Measurements from ENCODE around the gene PTGES3L. TPM values are rescaled to one million over a fixed set of nuclear protein-coding genes. Genes with fewer than 3 reads are reported as not detected.
A peak's percentile ranks its signal among the peaks of the same experiment; 100 is the strongest.
"Not testable (repeated sequence)": the region's sequence is repeated elsewhere in the genome, so short reads cannot be mapped to it uniquely, and the experiment has no call there.

Gene PTGES3L
- total RNA-seq, 1 donor = 0.31 TPM

- H3K4me1 ChIP-seq (ENCODE audit: insufficient read depth, low read length) = peaks cover 47% of the 10 kb centered on the region
- H3K9me3 ChIP-seq (ENCODE audit: low read depth, low read length) = no peaks in the 10 kb centered on the region
- no peaks in the 10 kb centered on the region for H3K27me3 ChIP-seq (ENCODE audit: insufficient read depth, low read length)
- peak within 1 kb of the TSS; percentile 97 for H3K4me3 ChIP-seq (ENCODE audit: low read length)
Measured at GRCh38 chr17:42997984-42998938, 18.4 kb upstream of the PTGES3L start, which contains the start of gene RPL27. Gene RPL27, plus strand, starts transcription at chr17:42998419. Its CDS starts 332 bp downstream, at chr17:42998751.

GRCh38 chr17:42997390-42997983, 17.6 kb upstream of the PTGES3L start:
- no peaks in the 10 kb centered on the region for H3K9me3 ChIP-seq (ENCODE audit: low read depth, low read length)
- H3K4me3 ChIP-seq (ENCODE audit: low read length) = peak overlapping the region; percentile 97
- H3K4me1 ChIP-seq (ENCODE audit: insufficient read depth, low read length) = peaks cover 45% of the 10 kb centered on the region
- no peaks in the 10 kb centered on the region for H3K27me3 ChIP-seq (ENCODE audit: insufficient read depth, low read length)

- not testable (repeated sequence) for H3K9me3 ChIP-seq (ENCODE audit: low read depth, low read length); H3K27me3 ChIP-seq (ENCODE audit: insufficient read depth, low read length); H3K4me3 ChIP-seq (ENCODE audit: low read length)
Measured at GRCh38 chr17:42993913-42994312, 14.0 kb upstream of the PTGES3L start.

GRCh38 chr17:42992872-42993271, 13.0 kb upstream of the PTGES3L start:
- peaks cover 7% of the 10 kb centered on the region for H3K4me1 ChIP-seq (ENCODE audit: insufficient read depth, low read length)
- H3K27me3 ChIP-seq (ENCODE audit: insufficient read depth, low read length) = no peaks in the 10 kb centered on the region
- no peaks in the 10 kb centered on the region for H3K9me3 ChIP-seq (ENCODE audit: low read depth, low read length)
- no peak overlapping the region for H3K4me3 ChIP-seq (ENCODE audit: low read length)

More at GRCh38 chr17:42993913-42994312, 14.0 kb upstream of the PTGES3L start:
- peaks cover 11% of the 10 kb centered on the region for H3K4me1 ChIP-seq (ENCODE audit: insufficient read depth, low read length)

GRCh38 chr17:42991471-42991870, 11.6 kb upstream of the PTGES3L start:
- no peak overlapping the region for H3K4me3 ChIP-seq (ENCODE audit: low read length)
- peaks cover 6% of the 10 kb centered on the region for H3K4me1 ChIP-seq (ENCODE audit: insufficient read depth, low read length)
- no peaks in the 10 kb centered on the region for H3K9me3 ChIP-seq (ENCODE audit: low read depth, low read length)
- no peaks in the 10 kb centered on the region for H3K27me3 ChIP-seq (ENCODE audit: insufficient read depth, low read length)

- Histone ChIP-seq H3K4me3 (ENCODE audit: low read length) (no peak overlapping the region), H3K9me3 (ENCODE audit: low read depth, low read length) (no peaks in the 10 kb centered on the region), H3K4me1 (ENCODE audit: insufficient read depth, low read length) (peaks cover 19% of the 10 kb centered on the region), H3K27me3 (ENCODE audit: insufficient read depth, low read length) (no peaks in the 10 kb centered on the region)
Measured at GRCh38 chr17:42989726-42990652, 10.1 kb upstream of the PTGES3L start.

GRCh38 chr17:42989141-42989540, 9.3 kb upstream of the PTGES3L start:
- Histone ChIP-seq H3K9me3 (ENCODE audit: low read depth, low read length) (no peaks in the 10 kb centered on the region), H3K27me3 (ENCODE audit: insufficient read depth, low read length) (no peaks in the 10 kb centered on the region), H3K4me3 (ENCODE audit: low read length) (no peak overlapping the region), H3K4me1 (ENCODE audit: insufficient read depth, low read length) (peaks cover 28% of the 10 kb centered on the region)

GRCh38 chr17:42985225-42985624, 5.3 kb upstream of the PTGES3L start:
- no peaks in the 10 kb centered on the region for H3K27me3 ChIP-seq (ENCODE audit: insufficient read depth, low read length)
- peaks cover 59% of the 10 kb centered on the region for H3K4me1 ChIP-seq (ENCODE audit: insufficient read depth, low read length)
- no peak overlapping the region for H3K4me3 ChIP-seq (ENCODE audit: low read length)
- H3K9me3 ChIP-seq (ENCODE audit: low read depth, low read length) = no peaks in the 10 kb centered on the region

- no peak overlapping the region for H3K4me3 ChIP-seq (ENCODE audit: low read length)
- no peaks in the 10 kb centered on the region for H3K9me3 ChIP-seq (ENCODE audit: low read depth, low read length)
- no peaks in the 10 kb centered on the region for H3K27me3 ChIP-seq (ENCODE audit: insufficient read depth, low read length)
- peaks cover 66% of the 10 kb centered on the region for H3K4me1 ChIP-seq (ENCODE audit: insufficient read depth, low read length)
Measured at GRCh38 chr17:42982266-42982665, 2.4 kb upstream of the PTGES3L start.

- no peaks in the 10 kb centered on the region for H3K27me3 ChIP-seq (ENCODE audit: insufficient read depth, low read length)
- H3K4me1 ChIP-seq (ENCODE audit: insufficient read depth, low read length) = peaks cover 55% of the 10 kb centered on the region
- no peaks in the 10 kb centered on the region for H3K9me3 ChIP-seq (ENCODE audit: low read depth, low read length)
- H3K4me3 ChIP-seq (ENCODE audit: low read length) = peak overlapping the region; percentile 86
Measured at GRCh38 chr17:42980766-42981397, 1.0 kb upstream of the PTGES3L start.

GRCh38 chr17:42980274-42980765, 440 bp upstream of the PTGES3L start, which contains the start of gene RUNDC1:
Gene RUNDC1, plus strand, starts transcription at chr17:42980565. Its CDS starts 12 bp downstream, at chr17:42980577.
- Histone ChIP-seq H3K9me3 (ENCODE audit: low read depth, low read length) (no peaks in the 10 kb centered on the region), H3K4me1 (ENCODE audit: insufficient read depth, low read length) (peaks cover 50% of the 10 kb centered on the region), H3K27me3 (ENCODE audit: insufficient read depth, low read length) (no peaks in the 10 kb centered on the region), H3K4me3 (ENCODE audit: low read length) (peak within 1 kb of the TSS; percentile 86)

- H3K4me3 ChIP-seq (ENCODE audit: low read length); H3K27me3 ChIP-seq (ENCODE audit: insufficient read depth, low read length); H3K4me1 ChIP-seq (ENCODE audit: insufficient read depth, low read length); H3K9me3 ChIP-seq (ENCODE audit: low read depth, low read length): not testable (repeated sequence)
Measured at GRCh38 chr17:42975701-42976100, 4.2 kb downstream of the PTGES3L start.

GRCh38 chr17:42975265-42975664, 4.6 kb downstream of the PTGES3L start:
- Histone ChIP-seq H3K9me3 (ENCODE audit: low read depth, low read length) (no peaks in the 10 kb centered on the region), H3K27me3 (ENCODE audit: insufficient read depth, low read length) (no peaks in the 10 kb centered on the region), H3K4me1 (ENCODE audit: insufficient read depth, low read length) (peaks cover 8% of the 10 kb centered on the region), H3K4me3 (ENCODE audit: low read length) (no peak overlapping the region)

- H3K4me1 ChIP-seq (ENCODE audit: insufficient read depth, low read length); H3K4me3 ChIP-seq (ENCODE audit: low read length): not testable (repeated sequence)
Measured at GRCh38 chr17:42973323-42973722, 6.6 kb downstream of the PTGES3L start.

More at GRCh38 chr17:42973323-42973722, 6.6 kb downstream of the PTGES3L start:
- not testable (repeated sequence) for H3K9me3 ChIP-seq (ENCODE audit: low read depth, low read length); H3K27me3 ChIP-seq (ENCODE audit: insufficient read depth, low read length)

Measured in mononuclear cell (primary cell).